Measurements from ENCODE around the gene SGCE.

SGCE gene

GRCh38 chr7:94642838-94643653, 12.9 kb downstream of the SGCE start:
- no peak for TF ChIP-seq EZH2 (IDR thresholded peaks at IDR 0.05; ENCODE audit: borderline replicate concordance, low read length)
- no peaks in the 10 kb centered on the region for H3K4me1 ChIP-seq (ENCODE audit: insufficient read depth, low read length, severe bottlenecking)
- H3F3A ChIP-seq (ENCODE audit: insufficient read depth, low read length) = no peaks in the 10 kb centered on the region
- no peaks in the 10 kb centered on the region for H4K20me1 ChIP-seq (ENCODE audit: insufficient read depth, low read length)
- no peak overlapping the region for H3K27ac ChIP-seq (ENCODE audit: low read depth, low read length, poor library complexity, severe bottlenecking)
- no peak overlapping the region for H3K4me2 ChIP-seq (ENCODE audit: low read length)
- no peak overlapping the region for H2AFZ ChIP-seq (ENCODE audit: low read length)
- no peaks in the 10 kb centered on the region for H3K27me3 ChIP-seq (ENCODE audit: insufficient read depth, low read length)
- H3K79me2 ChIP-seq (ENCODE audit: insufficient read depth, low read length) = no peaks in the 10 kb centered on the region
- H3K36me3 ChIP-seq (ENCODE audit: insufficient read depth, low read length) = no peaks in the 10 kb centered on the region
- no peaks in the 10 kb centered on the region for H3K9me3 ChIP-seq (ENCODE audit: low read length)
- H3K9ac ChIP-seq (ENCODE audit: low read length) = no peak overlapping the region
- H3K4me3 ChIP-seq (ENCODE audit: low read depth, low read length, poor library complexity, severe bottlenecking) = no peak overlapping the region
- no peaks in the 10 kb centered on the region for H3K9me2 ChIP-seq (ENCODE audit: low read depth, low read length)

- no peaks in the 10 kb centered on the region for H3K79me2 ChIP-seq (ENCODE audit: insufficient read depth, low read length)
- H3K4me2 ChIP-seq (ENCODE audit: low read length) = no peak overlapping the region
- no peaks in the 10 kb centered on the region for H3F3A ChIP-seq (ENCODE audit: insufficient read depth, low read length)
- H3K4me1 ChIP-seq (ENCODE audit: insufficient read depth, low read length, severe bottlenecking) = no peaks in the 10 kb centered on the region
- no peak overlapping the region for H3K4me3 ChIP-seq (ENCODE audit: low read depth, low read length, poor library complexity, severe bottlenecking)
- H3K27me3 ChIP-seq (ENCODE audit: insufficient read depth, low read length) = no peaks in the 10 kb centered on the region
- no peak overlapping the region for H3K9ac ChIP-seq (ENCODE audit: low read length)
- H3K27ac ChIP-seq (ENCODE audit: low read depth, low read length, poor library complexity, severe bottlenecking) = no peak overlapping the region
- no peaks in the 10 kb centered on the region for H4K20me1 ChIP-seq (ENCODE audit: insufficient read depth, low read length)
- H2AFZ ChIP-seq (ENCODE audit: low read length) = no peak overlapping the region
- no peaks in the 10 kb centered on the region for H3K9me2 ChIP-seq (ENCODE audit: low read depth, low read length)
- H3K36me3 ChIP-seq (ENCODE audit: insufficient read depth, low read length) = no peaks in the 10 kb centered on the region
- H3K9me3 ChIP-seq (ENCODE audit: low read length) = no peaks in the 10 kb centered on the region
- no peak for TF ChIP-seq EZH2 (IDR thresholded peaks at IDR 0.05; ENCODE audit: borderline replicate concordance, low read length)
- TF ChIP-seq, protein P1, sequence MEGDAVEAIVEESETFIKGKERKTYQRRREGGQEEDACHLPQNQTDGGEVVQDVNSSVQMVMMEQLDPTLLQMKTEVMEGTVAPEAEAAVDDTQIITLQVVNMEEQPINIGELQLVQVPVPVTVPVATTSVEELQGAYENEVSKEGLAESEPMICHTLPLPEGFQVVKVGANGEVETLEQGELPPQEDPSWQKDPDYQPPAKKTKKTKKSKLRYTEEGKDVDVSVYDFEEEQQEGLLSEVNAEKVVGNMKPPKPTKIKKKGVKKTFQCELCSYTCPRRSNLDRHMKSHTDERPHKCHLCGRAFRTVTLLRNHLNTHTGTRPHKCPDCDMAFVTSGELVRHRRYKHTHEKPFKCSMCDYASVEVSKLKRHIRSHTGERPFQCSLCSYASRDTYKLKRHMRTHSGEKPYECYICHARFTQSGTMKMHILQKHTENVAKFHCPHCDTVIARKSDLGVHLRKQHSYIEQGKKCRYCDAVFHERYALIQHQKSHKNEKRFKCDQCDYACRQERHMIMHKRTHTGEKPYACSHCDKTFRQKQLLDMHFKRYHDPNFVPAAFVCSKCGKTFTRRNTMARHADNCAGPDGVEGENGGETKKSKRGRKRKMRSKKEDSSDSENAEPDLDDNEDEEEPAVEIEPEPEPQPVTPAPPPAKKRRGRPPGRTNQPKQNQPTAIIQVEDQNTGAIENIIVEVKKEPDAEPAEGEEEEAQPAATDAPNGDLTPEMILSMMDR (IDR thresholded peaks at IDR 0.05; ENCODE audit: low read length) = no peak
These were observed 16.5 kb downstream of the SGCE start for GRCh38 chr7:94639384-94639783.

- TF ChIP-seq, protein P1 (IDR thresholded peaks at IDR 0.05; ENCODE audit: low read length) = no peak
- no peak for TF ChIP-seq EZH2 (IDR thresholded peaks at IDR 0.05; ENCODE audit: borderline replicate concordance, low read length)
- H2AFZ ChIP-seq (ENCODE audit: low read length) = no peak overlapping the region
- no peak overlapping the region for H3K9ac ChIP-seq (ENCODE audit: low read length)
- peaks cover 8% of the 10 kb centered on the region for H3K4me1 ChIP-seq (ENCODE audit: insufficient read depth, low read length, severe bottlenecking)
- H3K27ac ChIP-seq (ENCODE audit: low read depth, low read length, poor library complexity, severe bottlenecking) = no peak overlapping the region
- H3K79me2 ChIP-seq (ENCODE audit: insufficient read depth, low read length) = no peaks in the 10 kb centered on the region
- no peak overlapping the region for H3K4me2 ChIP-seq (ENCODE audit: low read length)
- H3K9me2 ChIP-seq (ENCODE audit: low read depth, low read length) = no peaks in the 10 kb centered on the region
- H3K36me3 ChIP-seq (ENCODE audit: insufficient read depth, low read length) = no peaks in the 10 kb centered on the region
- no peaks in the 10 kb centered on the region for H4K20me1 ChIP-seq (ENCODE audit: insufficient read depth, low read length)
- no peaks in the 10 kb centered on the region for H3K9me3 ChIP-seq (ENCODE audit: low read length)
- no peaks in the 10 kb centered on the region for H3F3A ChIP-seq (ENCODE audit: insufficient read depth, low read length)
- no peaks in the 10 kb centered on the region for H3K27me3 ChIP-seq (ENCODE audit: insufficient read depth, low read length)
- H3K4me3 ChIP-seq (ENCODE audit: low read depth, low read length, poor library complexity, severe bottlenecking) = no peak overlapping the region
These were observed 20.2 kb downstream of the SGCE start for GRCh38 chr7:94635687-94636086.

DNA sequence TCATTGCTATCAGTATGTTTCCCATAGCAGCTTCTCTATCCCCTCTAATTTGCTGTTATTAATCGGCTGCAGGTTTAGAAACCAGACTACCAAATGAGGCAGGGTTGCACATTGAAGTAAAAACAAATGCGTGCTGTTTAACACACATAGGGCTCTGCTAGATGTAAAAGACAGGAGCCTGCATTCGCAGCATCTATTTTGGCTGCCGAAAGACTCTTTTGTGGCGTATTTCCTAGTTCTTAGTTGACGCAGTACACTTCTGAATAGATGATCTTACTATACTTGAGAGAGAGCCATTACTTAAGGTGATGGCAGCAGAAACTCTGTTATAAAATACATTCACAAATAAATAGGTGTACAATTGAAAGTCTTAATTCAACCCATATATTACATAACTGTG, 21.4 kb downstream of the SGCE start:
- peaks cover 8% of the 10 kb centered on the region for H3K4me1 ChIP-seq (ENCODE audit: insufficient read depth, low read length, severe bottlenecking)
- H3K4me3 ChIP-seq (ENCODE audit: low read depth, low read length, poor library complexity, severe bottlenecking) = no peak overlapping the region
- no peak for TF ChIP-seq EZH2 (IDR thresholded peaks at IDR 0.05; ENCODE audit: borderline replicate concordance, low read length)
- TF ChIP-seq, protein P1 (IDR thresholded peaks at IDR 0.05; ENCODE audit: low read length) = no peak
- no peaks in the 10 kb centered on the region for H4K20me1 ChIP-seq (ENCODE audit: insufficient read depth, low read length)
- H3K79me2 ChIP-seq (ENCODE audit: insufficient read depth, low read length) = no peaks in the 10 kb centered on the region
- H3K9me2 ChIP-seq (ENCODE audit: low read depth, low read length) = no peaks in the 10 kb centered on the region
- no peaks in the 10 kb centered on the region for H3K36me3 ChIP-seq (ENCODE audit: insufficient read depth, low read length)
- H3F3A ChIP-seq (ENCODE audit: insufficient read depth, low read length) = no peaks in the 10 kb centered on the region
- H3K27ac ChIP-seq (ENCODE audit: low read depth, low read length, poor library complexity, severe bottlenecking) = no peak overlapping the region
- H3K27me3 ChIP-seq (ENCODE audit: insufficient read depth, low read length) = no peaks in the 10 kb centered on the region
- no peaks in the 10 kb centered on the region for H3K9me3 ChIP-seq (ENCODE audit: low read length)
- H3K9ac ChIP-seq (ENCODE audit: low read length) = no peak overlapping the region
- H3K4me2 ChIP-seq (ENCODE audit: low read length) = no peak overlapping the region
- no peak overlapping the region for H2AFZ ChIP-seq (ENCODE audit: low read length)

Data from OCI-LY1 (cell line).